SK-N-DZ (cell line): ENCODE data around the gene KAT8.
A peak's percentile ranks its signal among the peaks of the same experiment; 100 is the strongest.
"Not testable (repeated sequence)": the region's sequence is repeated elsewhere in the genome, so short reads cannot be mapped to it uniquely, and the experiment has no call there.

Experiments
- DNase-seq: peaks from one replicate; pipeline ENCODE4 v3.0.0-alpha.2; 2015; ENCODE audit warnings: low spot score

The KAT8 gene

DNA sequence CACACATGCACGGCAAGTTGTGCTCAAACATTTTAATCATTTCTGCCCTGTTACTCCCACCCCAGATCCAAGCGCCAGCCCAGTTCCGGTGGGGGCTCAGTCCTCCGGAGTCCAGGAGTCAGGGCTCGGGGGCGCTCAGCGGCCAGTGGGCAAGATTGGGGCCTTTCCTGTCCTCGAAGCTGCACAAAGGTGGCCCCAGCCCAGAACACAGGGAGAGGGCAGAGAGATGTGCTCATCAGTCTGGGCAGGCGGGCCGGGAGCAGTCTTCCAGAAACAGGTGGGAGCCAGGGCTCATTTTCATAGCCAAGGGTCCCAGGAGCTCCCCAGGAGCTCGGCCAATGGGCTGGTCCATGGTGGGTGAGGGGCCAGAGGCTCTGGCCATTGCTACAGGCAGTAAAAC lies 14.0 kb downstream of the KAT8 start:
- no peak for DNase-seq

DNA sequence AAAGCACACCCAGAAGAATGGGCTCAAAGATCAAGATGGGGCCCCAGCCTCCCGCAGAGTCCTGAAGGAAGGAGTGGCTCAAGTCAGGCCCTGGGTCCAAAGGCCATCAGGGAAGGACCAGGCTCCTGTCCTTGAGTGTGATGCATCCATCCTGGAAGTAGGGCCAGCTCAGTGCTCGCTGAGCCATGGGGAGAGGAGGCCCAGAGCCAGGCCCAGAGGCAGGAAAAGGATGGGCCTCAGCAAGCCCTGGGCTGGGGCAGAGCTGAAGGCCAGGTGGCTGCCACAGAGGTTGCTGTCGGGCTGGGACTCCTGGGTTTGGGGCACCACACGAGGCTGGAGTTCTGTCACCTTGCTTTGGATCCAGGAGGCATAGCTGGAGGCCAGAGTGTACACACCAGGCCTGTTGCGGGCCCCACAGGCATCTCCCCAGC lies 14.4 kb downstream of the KAT8 start:
- DNase-seq: no peak

DNA sequence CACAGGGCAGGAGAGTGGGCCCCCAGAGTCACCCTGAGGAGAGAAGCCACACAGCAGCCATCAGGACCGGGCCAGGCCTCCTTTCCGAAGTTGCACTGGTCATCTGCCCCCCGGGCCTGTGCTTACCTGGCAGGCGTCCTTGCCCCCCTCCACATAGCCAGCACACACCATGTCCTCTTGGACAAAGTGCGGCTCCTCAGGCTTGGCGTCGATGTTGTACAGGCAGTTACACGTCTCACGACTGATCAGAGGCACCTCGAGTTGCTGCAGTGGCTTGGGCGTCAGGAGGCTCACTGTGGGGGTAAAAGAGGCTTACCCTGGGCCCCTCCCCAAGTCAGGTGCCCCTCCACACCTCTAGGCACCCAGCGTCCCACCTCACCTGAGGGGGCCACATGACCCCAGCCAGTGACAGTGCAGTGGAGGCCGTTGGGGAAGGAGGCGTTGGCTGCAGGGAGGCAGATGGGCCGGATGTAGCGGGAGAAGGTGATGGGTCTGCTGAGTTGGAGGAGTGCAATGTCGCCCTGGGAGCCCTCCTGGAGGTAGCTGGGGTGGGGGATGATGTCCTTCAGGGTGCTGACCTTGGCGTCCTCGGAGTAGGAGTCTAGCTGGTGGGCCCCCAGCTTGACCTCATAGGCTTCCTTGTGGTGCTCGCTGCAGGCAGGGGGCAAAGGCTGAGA lies 15.0 kb downstream of the KAT8 start:
- no peak for DNase-seq

DNA sequence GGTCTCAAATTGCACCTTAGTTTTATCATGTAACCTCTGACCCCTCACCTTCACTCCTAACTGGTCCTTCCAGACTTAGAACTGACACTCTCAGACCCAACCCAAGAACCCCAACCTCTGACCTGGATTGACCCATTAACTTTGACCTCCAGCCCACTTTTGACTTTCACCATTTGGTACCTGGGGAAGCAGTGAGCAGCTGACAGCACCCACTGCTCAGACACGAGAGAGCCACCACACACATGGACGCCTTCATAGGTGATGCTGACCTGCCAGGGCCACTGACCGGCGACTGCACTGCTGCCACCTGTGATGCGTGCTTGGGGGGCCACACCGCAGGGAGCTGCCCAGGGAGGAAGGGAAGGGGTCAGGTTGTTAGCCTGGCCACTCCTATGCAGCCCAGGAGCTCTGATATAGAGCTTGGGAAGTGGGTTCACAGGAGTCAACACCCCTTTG lies 15.6 kb downstream of the KAT8 start:
- no peak for DNase-seq

DNA sequence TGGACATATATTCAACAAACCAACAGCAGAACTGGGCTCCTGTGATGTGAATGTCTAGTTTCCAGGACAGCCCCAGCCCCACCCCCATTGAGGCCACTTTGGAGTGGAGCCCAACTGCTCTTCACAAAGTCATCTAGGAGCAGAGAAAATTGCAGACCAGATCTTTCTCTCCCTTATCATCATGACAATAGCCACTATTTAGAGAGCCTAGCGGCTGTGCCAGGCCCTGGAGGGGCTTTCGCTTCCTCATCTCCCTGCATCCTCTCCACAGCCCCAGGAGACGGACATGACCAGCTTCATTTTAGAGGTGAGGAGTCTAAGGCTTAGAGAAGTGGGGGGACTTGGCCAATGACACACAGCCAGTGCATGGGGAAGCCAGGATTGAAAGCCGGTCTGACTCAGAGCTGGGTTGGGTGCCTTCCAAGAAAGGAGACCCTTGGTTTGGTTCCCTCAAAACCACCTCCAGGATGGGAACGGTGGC lies 16.7 kb downstream of the KAT8 start:
- DNase-seq: no peak

DNA sequence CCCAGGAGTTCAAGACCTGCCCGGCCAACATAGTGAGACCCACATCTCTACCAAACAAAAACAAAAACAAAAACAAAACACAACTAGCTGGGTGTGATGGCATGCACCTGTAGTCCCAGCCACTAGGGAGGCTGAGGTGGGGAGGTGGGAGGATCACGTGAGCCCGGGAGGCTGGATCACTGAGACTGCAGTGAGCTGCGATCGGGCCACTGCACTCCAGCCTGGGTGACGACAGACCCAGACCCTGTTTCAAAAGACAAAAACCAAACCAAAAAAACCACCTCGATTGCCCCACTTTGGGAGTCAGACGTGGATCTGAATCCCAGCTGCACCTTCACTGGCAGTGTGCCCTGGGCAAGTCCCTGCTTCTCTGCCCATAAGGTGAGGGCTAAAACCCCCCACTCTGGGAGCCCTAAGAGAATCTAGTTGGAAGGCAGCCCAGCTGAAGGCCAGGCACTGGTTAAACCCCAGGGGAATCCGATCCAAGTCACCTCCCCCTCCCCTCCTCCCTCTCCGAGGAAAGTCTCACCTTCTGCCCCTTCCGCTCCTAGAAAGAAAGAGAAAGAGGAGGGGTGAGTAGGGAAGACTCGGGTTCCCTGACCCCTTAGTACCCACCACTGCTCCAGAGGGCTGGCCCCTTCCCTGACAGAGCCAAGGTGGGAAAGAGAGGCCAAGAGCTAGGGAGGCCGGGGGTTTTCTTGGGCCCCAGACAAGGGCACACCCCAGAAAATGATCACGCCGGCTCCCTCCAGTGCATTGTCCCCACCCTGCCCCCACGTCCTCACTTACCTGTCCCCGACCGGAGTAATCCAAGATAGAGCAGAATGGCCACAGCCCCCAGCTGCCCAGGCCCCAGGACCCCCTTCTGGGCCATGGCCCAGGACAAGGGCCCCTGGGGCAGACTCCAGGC lies 17.4 kb downstream of the KAT8 start:
- peak; percentile 39 for DNase-seq

DNA sequence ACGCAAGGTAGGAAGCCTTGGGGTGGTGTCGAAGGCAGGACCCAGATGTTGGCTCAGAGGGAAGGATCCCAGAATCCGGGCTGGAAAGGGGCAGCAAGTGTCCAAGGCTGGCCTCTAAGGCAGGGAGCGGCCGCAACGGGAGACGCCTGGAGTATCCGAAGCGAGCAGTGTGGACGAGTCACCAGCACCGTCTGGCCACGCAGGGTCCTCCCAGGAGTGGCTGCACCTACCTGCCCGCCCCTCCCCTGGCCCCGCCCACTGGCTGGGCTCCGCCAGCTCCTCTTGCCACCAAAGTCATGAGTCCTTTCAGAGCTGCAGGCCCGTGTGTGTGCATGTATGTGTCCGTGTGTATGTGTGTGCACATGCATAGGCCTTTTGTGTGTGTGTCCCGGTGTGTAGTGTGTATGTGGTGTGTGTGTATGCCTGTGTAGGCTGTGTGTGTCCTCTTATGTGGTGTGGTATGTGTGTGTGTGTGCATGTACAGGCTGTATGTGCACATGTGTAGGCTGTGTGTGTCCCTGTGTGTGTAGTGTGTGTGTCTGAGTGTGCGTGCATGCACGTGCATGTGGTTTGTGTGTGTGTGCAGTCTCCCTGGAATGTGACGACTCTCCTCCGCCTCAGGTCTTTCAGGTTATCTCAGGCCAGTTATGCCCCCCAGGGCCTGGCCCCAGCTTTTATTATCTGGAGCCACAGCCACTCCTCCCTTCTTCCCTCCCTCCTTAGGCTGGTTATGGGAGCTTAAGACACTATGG lies 18.2 kb downstream of the KAT8 start, which contains the start of gene PRSS8:
PRSS8 (minus strand) TSS at position 193 of the 752 bp plus-strand sequence. CDS start 229 bp downstream, outside the sequence.
- DNase-seq: no peak

DNA sequence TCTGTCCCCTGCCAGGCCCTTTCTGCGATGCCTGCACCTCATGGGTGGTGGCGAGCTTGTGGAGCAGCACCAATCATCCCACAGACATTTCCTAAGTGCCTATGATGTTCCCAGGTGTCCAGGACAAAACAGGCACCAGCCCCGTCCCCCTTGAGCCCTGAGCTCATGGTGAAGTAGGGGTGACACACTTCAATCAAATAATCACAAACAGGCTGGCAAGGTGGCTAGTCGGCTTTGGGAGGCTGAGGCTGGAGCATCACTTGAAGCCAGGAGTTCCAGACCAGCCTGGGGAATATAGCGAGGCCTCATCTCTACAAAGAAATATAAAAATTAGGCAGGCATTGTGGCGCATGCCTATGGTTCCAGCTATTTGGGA lies 18.8 kb downstream of the KAT8 start:
- no peak for DNase-seq

DNA sequence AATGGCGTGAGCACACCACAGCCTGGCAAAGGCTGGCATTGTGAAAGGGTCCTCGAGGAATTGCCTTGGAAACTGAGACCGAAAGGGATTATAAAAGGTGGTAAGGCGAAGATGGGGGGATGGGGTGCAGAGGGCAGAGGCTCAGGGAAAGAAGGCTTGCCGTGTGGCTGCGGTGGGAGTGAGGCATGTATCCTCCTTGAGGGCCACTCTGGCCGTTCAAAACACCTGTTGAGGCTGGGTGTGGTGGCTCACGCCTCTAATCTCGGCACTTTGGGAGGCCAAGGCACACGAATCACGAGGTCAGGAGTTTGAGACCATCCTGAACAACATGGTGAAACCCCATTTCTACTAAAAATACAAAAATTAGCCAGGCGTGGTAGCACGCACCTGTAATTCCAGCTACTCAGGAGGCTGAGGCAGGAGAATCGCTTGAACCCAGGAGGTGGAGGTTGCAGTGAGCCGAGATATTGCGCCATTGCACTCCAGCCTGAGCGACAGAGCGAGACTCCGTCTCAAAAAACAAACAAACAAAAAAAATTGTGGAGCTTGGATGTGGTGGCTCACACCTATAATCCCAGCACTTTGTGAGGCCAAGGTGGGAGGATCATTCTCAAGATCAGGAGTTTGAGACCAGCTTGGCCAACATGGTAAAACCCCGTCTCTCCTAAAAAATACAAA lies 19.5 kb downstream of the KAT8 start:
- not testable (repeated sequence) for DNase-seq

DNA sequence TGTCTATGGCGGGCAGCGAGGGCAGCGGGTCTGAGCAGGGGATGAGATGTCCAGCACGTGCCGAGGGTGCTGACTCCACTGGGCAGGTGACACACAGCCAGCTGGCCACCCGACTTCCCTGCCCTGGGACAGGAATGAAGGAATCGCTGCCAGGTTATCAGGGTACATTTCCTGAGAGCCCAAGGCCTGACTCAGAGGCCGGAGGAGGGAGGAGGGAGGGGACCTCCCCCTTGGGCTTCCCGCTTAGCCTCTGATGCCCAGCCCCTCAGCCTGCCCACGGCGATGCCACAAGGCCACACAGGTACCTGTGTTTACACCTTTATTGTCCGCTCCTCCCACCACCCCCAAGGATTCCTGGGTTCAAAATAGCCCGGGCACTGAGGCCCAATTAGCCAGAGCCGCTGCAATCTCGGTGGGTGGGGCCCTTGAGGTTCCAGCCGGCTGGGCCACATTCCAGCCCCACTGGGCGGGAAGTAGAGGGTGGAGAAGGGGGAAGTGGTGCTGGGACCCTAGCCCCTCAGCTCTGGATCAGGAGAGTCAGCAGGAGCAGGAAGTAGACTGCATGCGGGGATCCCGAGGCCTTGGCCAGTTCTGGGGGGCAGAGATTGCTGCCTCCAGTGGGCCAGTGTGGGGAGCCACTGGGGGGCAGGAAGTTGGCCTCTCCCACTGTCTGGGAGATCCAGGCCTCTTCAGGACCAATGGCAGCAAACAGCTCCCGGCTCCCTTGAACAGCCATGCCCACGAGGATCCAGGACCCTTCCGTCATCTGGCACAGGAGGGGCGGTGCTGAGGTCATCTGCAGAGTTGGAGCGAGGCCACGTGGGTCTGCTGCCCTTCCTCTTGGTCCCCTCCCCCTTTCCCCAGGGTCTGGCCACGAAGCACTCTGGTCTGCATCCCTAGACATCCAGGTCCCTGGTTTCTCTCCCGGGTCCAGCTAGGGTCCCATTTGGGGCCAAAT lies 21.4 kb downstream of the KAT8 start:
- peak; percentile 73 for DNase-seq

DNA sequence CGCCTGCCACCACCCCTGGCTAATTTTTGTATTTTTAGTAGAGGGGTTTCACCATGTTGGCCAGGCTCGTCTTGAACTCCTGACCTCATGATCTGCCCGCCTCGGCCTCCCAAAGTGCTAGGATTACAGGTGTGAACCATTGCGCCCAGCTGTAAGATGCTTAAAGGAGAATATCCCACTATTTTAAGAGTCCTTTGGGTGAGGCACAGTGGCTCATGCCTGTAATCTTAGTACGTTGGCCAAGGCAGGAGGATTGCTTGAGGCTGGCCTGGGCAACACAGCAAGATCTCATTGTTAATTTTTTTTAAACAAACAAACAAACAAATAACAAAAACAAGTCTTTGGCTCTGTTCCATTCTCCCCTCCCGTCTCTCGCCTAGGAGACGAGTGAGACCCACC lies 23.6 kb downstream of the KAT8 start:
- not testable (repeated sequence) for DNase-seq

DNA sequence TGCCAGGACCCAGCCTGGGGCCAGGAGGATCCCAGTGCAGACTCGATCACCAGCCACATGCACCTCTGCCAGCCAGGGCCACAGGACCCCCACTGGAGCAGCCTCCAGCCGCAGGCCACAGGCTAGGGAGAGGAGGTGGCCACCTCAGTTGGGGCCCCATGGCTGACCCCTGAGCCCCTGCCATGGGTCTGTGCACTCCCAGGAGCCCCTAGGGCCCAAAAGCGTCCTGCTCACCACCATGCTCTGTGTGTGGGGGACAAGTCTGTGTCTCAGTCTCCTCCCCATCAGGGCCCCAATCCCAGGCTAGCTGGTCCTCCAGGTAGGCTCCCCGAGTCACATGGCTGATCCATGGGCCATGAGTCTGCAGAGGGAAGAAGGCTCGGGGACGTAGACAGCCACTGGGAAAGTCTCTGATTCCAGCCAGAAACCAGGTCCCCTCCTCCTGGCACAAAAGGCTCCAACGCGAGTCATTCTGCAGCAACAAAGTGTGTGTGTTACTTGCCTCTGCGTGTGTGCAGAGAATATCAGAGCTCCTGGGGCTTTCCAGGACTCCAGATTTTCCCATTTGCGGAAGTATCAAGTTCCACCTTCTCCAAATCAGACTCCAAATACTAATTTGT lies 24.1 kb downstream of the KAT8 start:
- no peak for DNase-seq

DNA sequence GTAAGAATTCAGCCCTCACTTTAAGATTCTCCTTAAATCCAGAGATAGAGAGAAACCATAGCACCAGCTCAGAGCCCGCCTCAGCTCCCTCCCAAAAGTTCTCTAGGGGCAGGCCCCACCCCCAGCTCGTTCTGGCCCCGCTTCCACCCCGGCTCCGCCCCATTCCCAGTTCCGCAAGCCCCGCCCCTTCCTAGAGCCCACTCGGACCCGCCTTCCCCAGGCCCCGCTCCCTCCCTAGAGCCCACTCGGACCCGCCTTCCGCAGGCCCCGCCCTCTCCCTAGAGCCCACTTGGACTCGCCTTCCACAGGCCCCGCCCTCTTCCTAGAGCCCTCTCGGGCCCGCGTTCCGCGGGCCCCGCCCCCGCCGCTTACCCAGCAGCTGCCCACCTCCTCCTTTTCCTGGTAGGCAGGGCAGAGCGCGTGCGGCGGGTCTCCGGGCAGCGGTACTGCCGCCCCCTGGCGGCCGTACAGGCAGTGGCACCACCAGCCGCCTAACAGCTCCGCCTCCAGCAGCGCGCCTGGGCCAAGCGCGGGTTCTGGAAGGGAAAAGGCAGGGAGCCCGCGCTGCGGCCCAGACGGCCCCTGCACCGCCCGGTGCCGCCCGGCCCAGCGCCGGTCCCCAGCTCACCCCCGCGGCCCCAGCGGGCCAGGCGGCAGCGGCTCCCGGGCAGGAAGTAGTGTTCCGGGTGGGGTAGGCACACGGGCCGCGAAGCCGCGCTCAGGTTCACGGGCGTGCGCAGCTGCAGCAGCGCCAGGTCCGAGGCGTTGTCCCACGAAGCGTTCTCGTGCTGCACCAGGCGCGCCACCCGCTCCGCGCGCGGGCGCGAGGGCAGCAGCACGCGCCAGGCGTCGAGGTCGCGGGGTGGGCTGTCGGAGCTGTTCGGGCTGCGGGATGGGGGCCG lies 24.9 kb downstream of the KAT8 start:
- DNase-seq: peak; percentile 98

DNA sequence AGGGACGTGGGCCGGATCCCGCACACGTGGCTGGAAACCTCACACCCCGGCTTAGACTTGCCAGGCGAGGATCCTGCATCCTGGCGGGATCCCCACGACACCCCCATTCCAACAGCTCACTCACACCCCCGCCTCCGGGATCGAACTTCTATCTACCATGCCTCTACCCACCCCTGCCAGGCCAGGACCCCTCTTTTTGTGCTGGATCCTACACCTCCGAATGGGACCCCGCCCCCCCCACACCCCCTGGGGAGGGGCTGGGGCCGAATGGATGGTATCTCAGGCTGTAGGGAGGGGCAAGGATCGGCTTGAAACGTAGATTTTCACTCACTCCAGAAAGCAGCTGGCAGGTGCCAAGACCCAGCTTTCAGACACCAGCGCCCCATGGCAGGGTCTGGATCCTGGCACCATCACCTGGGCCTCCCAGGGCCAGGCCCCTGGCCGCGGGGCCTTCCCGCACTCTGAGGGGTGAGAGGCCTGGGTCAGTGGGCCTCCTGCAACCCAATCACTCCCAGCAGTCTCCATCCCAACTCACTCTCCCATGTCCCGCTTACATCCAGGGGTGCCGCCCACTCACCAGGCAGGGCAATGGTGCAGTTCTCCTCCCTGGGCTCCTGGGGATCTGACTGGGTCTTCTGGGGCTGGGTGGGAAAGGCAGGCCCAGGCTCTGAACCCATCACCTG lies 25.7 kb downstream of the KAT8 start:
- no peak for DNase-seq

DNA sequence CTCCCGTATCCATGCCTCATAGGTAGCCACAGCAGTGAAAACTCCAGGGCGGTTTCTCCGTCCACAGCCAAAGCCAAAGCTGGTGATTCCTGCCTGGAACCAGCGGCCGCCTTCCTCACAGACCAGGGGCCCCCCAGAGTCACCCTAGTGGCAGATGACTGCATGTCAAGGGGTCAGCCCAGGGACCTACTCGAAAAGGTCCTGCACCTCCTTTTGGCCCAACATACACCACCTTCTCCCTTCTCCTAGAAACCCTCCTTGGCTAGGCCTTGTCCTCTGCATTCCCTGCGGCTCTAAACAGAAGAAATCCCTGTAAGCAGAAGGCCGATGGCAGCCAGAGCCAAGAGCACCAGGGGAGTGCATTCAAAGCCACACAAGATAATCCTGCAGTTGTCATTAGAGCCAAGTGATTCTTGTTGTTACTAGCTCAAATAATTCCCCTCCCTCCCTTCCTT lies 26.3 kb downstream of the KAT8 start:
- DNase-seq: no peak

DNA sequence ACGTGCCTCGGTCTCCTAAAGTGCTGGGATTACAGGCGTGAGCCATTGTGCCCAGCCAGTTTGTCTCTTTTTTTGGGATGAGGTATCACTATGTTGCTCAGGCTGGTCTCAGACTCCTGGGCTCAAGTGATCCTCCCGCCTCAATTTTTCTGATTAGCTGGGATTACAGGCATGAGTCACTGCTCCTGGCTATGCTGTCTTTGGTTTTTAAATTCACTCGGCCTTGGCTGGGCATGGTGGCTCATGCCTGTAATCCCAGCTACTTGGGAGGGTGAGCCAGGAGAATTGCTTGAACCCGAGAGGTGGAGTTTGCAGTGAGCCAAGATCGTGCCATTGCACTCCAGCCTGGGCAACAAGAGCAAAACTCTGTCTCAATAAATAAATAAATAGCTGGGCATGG lies 27.0 kb downstream of the KAT8 start:
- DNase-seq: not testable (repeated sequence)

DNA sequence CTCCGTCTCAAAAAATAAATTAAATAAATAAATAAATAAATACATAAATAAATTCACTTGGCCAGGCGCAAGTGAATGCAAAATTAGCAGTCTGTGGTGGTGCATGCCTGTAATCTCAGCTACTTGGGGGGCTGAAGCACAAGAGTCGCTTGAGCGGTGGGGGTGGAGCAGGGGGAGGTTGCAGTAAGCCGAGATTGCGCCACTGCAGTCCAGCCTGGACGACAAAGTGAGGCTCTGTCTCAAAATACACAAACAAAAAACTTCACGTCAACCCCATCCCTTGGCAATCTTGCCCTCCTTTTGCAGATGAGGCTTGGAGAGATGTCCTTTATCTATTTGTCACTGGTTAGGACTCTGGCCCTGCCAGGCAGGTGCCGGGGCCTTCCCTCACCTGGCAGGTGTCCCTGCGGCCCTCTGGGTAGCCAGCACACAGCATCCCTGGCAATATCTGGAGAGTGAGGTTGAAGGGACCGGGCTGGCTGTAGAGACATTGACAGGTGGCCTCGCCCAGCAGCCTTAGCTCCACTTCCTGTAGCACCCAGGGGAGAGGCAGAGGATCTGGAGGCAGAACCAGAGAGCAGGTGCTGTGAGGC lies 28.0 kb downstream of the KAT8 start:
- DNase-seq: no peak
